Measurements from ENCODE around the gene ZCCHC17.
"Not testable (repeated sequence)": the region's sequence is repeated elsewhere in the genome, so short reads cannot be mapped to it uniquely, and the experiment has no call there.

Gene ZCCHC17

GRCh38 chr1:31371121-31371959 is 74.5 kb downstream of the ZCCHC17 start:
- peak; percentile 31 for DNase-seq

- DNase-seq, result no peak
Observed at GRCh38 chr1:31372051-31372450, 75.2 kb downstream of the ZCCHC17 start.

- DNase-seq, result no peak
Observed at GRCh38 chr1:31372751-31373055, 75.9 kb downstream of the ZCCHC17 start.

DNA sequence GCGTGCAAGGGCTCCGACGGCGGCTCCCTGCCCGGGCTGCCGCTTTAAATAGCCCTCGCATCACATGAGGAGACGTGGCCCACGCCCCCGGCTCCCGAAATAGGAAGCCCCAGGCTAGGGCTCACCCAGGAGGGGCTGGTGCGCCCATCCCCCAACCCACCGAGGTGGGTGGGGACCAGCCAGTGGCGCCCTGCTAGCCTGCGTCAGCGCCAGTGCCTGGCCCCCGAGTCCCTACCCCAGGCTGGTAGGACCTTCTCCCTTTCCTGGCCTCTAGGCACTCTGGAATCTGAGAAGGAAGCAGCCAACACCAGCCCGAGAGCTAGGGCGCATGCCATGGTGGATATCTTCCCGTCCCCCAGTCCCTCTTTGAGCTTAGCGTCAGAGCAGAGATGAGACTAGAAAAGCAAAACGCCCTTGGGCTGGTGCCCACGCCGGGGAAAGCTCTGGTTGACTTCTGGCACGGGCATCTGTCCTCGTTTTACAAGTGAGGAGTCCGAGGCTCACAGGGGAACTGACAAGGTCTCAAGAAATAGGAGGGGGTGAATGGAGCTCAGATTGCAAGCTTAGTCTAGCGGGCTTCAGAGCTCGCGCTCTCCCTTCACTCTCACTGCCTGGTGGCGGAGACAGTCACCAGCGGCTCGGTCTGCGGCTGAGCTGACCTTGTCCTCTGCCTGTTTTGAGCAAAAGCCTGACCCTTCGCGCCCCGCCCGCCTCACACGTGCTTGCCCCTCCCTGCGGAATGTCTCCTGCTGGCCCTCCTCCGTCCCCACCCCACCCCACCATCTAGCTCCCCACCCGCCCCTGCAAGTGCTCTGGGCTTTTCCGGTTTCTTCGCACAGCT is 76.4 kb downstream of the ZCCHC17 start, which contains the start of gene FABP3:
Gene FABP3 (minus strand): TSS at position 21 of the 841 bp plus-strand sequence. CDS start 62 bp downstream, outside the sequence.
- DNase-seq, result peak; percentile 76

- DNase-seq, result no peak
Observed at GRCh38 chr1:31373897-31374486, 77.2 kb downstream of the ZCCHC17 start.

- no peak for DNase-seq
Observed at GRCh38 chr1:31374511-31375196, 77.8 kb downstream of the ZCCHC17 start.

DNA sequence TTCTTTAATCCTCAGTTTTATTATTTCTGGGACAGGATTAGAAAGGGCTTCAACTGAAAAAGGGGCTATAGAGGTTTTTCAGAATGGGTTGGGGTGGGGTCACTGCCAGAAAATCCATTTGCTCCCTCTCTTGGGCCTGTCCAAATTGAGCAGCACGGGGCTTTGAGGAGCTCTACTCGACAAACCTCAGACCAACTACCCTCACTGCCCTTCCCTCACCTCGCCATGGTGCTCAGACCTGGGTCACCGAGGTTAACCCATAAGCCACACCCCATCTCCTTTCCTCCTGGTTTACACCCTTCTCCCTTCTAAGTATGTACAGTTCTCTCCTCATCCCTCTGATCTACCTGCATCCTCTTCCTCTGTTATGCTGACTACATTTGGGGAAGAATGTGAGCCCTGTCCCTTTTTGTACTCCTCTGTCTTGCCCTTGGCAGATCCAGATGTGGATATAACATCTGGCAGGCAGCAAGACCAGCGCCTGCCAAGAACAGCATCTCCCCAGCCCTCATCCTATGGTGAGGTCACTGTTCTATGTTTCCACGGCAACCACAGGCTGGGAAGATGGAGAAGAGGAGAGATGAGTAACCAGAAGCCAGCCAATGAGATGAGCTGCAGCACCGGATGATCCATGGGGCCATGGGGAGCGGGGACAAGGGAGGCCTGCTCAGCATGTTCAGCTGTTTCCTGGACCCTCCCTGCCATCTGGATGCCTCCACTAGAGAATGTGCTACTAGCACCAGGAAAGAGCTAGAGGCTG is 79.7 kb downstream of the ZCCHC17 start:
- DNase-seq, result peak; percentile 79

DNA sequence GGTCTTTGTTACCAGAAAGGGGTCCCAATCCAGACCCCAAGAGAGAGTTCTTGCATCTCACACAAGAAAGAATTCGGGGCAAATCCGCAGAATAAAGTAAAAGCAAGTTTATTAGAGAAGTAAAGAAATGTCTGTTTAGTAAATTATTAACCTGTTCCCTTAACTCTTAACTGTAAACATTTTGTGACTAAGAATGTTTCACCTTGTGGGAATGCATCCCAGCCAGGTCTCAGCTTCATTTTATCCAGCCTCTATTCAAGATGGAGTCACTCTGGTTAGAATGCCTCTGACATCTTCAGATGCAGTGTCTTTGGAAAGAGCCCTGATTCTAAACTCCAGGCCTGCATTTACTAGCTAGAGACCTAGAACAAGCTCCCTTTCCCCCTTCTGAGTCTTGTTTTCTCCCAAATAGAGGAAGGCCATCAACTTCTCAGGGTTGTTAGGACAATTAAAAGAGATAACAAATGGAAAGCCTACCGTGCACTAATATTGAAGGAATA is 80.6 kb downstream of the ZCCHC17 start:
- no peak for DNase-seq

DNA sequence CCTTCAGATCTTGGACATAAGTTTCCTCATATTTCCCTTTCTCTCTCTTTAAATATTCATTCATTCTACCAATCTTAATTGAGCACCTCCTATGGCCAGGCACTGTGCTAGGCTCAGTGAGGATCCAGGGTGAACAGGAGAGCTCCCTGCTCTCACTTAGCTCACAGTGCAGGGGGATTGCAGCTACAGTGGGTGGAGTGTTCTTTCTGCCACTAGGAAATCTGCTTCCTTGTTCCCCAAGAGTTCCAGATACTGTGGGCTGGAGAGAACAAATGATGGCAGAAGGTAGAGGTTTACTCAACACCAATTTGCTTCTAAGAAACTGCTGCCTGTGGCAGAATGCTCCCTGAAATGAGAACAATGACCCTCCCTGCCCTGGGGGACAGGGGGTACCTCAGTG is 81.2 kb downstream of the ZCCHC17 start:
- no peak for DNase-seq

DNA sequence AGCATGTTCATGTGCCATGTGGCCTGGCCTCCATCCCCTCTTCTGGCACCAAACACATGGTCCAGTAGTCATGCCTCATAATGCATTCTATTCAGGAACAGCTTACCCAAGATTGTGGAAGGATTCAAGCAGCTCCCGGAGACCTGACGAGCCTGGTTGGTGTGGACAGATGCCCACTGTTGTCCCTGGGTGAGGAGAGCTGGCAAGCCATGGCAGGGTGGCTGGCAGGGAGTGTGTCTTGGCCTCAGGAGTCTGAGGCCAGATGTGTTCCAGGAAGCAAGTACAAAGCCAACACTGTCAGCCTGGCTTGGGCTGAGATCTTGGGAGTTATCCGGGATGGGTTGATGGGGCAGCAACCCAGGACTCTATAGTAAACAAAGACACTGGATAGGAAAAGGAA is 83.3 kb downstream of the ZCCHC17 start:
- peak; percentile 53 for DNase-seq

DNA sequence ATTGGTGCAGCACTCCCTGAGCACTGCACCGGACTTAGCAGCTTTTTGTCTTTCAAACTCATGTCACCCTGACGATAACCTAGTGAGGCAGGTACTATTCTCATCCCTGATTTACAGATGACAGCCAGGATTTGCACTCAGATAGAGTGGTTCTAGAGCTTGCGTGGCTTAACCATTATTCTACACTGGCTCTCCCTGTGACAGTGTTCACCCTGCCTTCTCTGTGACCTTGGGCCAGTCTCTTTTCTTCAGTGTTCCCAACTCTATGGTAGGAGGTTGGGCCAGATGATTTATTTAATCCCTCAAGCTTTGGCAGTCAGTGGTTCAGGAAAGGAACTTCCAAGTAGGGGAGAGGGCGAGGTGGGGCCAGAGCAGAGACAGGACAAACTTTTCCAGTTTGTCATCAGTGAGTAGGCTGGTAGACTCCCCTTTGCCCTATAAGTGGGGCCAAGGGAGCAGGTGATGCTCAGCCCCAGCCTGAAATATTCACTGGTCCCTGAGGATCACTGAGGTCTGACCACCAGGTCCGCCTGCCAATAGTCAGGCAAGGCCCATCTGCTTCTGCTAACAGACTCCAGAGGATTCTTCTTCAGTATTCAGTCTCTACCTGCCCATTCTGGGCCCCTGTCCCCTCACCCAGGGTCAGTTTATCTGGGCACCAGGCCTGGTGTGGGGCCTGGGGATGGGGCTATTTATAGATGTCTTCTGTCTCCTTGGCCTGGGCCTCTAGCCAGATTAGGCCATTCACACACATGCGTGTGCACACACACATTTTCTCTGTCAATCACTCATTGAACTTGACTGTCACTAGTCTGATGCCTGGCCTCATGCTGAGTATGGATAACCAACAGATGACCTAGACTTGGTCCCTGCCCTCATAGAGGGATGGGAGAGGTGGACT is 84.8 kb downstream of the ZCCHC17 start:
- peak; percentile 50 for DNase-seq

DNA sequence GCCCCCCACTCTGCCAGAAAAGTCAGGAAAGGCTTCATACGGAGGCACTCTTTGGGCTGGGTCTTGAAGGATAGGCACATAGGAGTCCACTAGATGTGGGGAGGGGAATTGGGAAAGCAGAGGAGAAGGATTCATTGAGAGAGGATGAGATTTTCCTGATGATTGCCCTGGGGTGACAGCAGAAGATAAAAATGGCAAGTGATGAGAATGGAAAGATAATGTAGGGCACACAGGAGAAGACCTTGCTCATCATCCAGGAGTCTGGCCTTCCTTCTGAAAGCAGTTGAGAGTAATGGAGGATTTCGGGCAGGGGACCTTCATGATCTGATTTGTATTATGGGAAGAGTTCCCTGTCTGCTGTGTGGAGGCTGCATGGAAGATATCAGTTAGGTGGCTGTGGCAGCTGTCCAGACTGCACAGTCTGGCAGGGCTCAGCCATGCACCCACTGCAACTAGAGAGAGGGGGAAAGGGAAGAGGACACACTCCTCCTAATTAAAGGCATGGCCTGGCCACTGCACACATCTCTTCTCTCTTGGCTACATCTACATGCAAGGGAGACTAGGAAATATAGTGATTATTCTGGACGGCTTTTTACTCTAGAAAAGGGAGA is 85.7 kb downstream of the ZCCHC17 start:
- DNase-seq, result no peak

GRCh38 chr1:31383967-31384366 is 87.1 kb downstream of the ZCCHC17 start:
- DNase-seq, result no peak

GRCh38 chr1:31386576-31387243 is 89.9 kb downstream of the ZCCHC17 start:
- DNase-seq, result not testable (repeated sequence)

- DNase-seq, result no peak
Observed at GRCh38 chr1:31387612-31388011, 90.8 kb downstream of the ZCCHC17 start.

DNA sequence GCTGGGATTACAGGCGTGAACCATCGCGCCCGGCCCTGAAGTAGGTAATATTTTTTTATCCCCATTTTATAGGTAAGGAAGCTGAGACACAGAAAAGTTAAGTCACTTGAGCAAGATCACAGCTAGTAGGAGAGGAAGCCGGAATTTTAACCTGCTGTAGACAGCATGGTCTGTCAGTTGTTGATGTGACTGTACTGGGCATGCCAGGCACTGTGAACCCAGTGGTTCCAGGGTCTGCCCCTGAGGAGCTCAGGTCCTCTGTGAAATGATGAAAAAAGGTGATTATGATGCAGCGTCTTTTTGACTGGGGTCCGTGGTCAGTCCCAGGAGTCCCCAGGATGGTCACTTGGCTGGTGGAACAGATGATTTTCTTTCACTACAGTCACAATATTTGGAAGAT is 92.8 kb downstream of the ZCCHC17 start:
- DNase-seq, result no peak

- DNase-seq, result no peak
Observed at GRCh38 chr1:31390071-31390470, 93.2 kb downstream of the ZCCHC17 start.

DNA sequence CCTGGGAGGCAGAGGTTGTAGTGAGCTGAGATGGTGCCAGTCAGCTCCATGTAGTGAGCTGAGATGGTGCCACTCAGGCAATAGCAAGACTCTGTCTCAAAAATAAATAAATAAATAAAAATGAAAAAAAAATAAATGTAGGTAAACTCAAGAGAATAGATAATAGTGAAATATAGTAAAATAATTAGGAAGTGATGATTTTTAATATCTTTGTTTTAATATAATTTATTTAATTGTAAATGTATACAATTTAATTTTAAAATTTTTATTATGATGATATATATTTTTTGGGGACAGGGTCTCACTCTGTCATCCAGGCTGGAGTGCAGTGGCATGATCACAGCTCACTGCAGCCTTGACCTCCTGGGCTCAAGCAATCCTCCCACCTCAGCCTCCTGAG is 96.6 kb downstream of the ZCCHC17 start:
- DNase-seq, result no peak

- DNase-seq, result peak; percentile 86
Observed at GRCh38 chr1:31394584-31395193, 97.9 kb downstream of the ZCCHC17 start.
